Neural cell (in vitro differentiated cells): Measurements from ENCODE around the gene NMNAT1. TPM values are rescaled to one million over a fixed set of nuclear protein-coding genes. Genes with fewer than 3 reads are reported as not detected.
A peak's percentile ranks its signal among the peaks of the same experiment; 100 is the strongest.

ENCODE experiments used
- H2AFZ ChIP-seq: fragments of 200-600, 300-800 bp; sonication (generic), shearing (Covaris generic); 2 replicates; pipeline ENCODE4 v1.6.0; 2014; ENCODE audit warnings: low read depth, mild to moderate bottlenecking, antibody characterized with exemption, low read length, moderate library complexity
- H3F3A ChIP-seq: fragments of 200-600 bp; shearing (Covaris generic); 2 replicates; pipeline ENCODE4 v1.6.1; 2016; ENCODE audit warnings: mild to moderate bottlenecking, moderate library complexity, mixed read lengths, antibody characterized with exemption, low read length; ENCODE audit not compliant: insufficient read depth, poor library complexity, severe bottlenecking
- H3K27ac ChIP-seq: fragments of 200-600, 300-800 bp; sonication (generic), shearing (Covaris generic); 2 replicates; pipeline ENCODE4 v1.5.1; 2014; ENCODE audit warnings: mild to moderate bottlenecking, low read length, moderate library complexity
- H3K27me3 ChIP-seq: fragments of 300-800, 200-600 bp; sonication (generic), shearing (Covaris generic); 2 replicates; pipeline ENCODE4 v1.6.0; 2014; ENCODE audit warnings: mild to moderate bottlenecking, low read depth, low read length, moderate library complexity; ENCODE audit not compliant: insufficient read depth
- H3K36me3 ChIP-seq: fragments of 300-800, 200-600 bp; sonication (generic), shearing (Covaris generic); 2 replicates; pipeline ENCODE4 v1.5.1; 2014; ENCODE audit warnings: mild to moderate bottlenecking, antibody characterized with exemption, low read length, moderate library complexity; ENCODE audit not compliant: insufficient read depth
- H3K4me2 ChIP-seq: fragments of 300-800, 200-600 bp; sonication (generic), shearing (Covaris generic); 2 replicates; pipeline ENCODE4 v1.6.0; 2014; ENCODE audit warnings: mild to moderate bottlenecking, low read length
- H3K4me3 ChIP-seq: fragments of 300-800, 200-600 bp; sonication (generic), shearing (Covaris generic); 2 replicates; pipeline ENCODE4 v1.5.1; 2014; ENCODE audit warnings: mild to moderate bottlenecking, low read length, moderate library complexity
- H3K79me2 ChIP-seq: fragments of 200-600 bp; shearing (Covaris generic); replicated peaks from 2 replicates; pipeline ENCODE4 v1.6.0; 2014; ENCODE audit warnings: mild to moderate bottlenecking, low read length, moderate library complexity; ENCODE audit not compliant: insufficient read depth
- H3K9ac ChIP-seq: fragments of 300-800, 200-600 bp; sonication (generic), shearing (Covaris generic); 2 replicates; pipeline ENCODE4 v1.6.1; 2016; ENCODE audit warnings: mild to moderate bottlenecking, low read length, mixed read lengths
- H3K9me2 ChIP-seq: fragments of 200-600 bp; shearing (Covaris generic); 2 replicates; pipeline ENCODE4 v1.6.1; 2016; ENCODE audit warnings: mild to moderate bottlenecking, low read length, mixed read lengths; ENCODE audit not compliant: insufficient read depth
- H3K9me3 ChIP-seq: fragments of 200-600, 300-800 bp; sonication (generic), shearing (Covaris generic); 2 replicates; pipeline ENCODE4 v1.6.1; 2016; ENCODE audit warnings: mild to moderate bottlenecking, mixed run types, low read length, moderate library complexity, mixed read lengths
- H4K20me1 ChIP-seq: fragments of 200-600 bp; shearing (Covaris generic); 2 replicates; pipeline ENCODE4 v1.6.1; 2016; ENCODE audit warnings: mild to moderate bottlenecking, mixed run types; ENCODE audit not compliant: insufficient read depth
- EZH2 ChIP-seq: fragments of 200-600, 300-800 bp; shearing (Covaris generic), sonication (generic); IDR thresholded peaks from 2 replicates; pipeline ENCODE4 v1.6.1; 2014; ENCODE audit warnings: antibody characterized with exemption, low read length, borderline replicate concordance, mild to moderate bottlenecking; ENCODE audit not compliant: insufficient read depth, poor library complexity, severe bottlenecking
- MXI1 ChIP-seq: fragments of 450-650 bp; conservative IDR thresholded peaks from 2 replicates; pipeline ENCODE4 v1.6.1; 2014; ENCODE audit warnings: antibody characterized with exemption, mild to moderate bottlenecking; ENCODE audit not compliant: poor library complexity, severe bottlenecking
- POLR2AphosphoS5 ChIP-seq: IDR thresholded peaks from 2 replicates; pipeline ENCODE4 v1.6.1; 2012
- RAD21 ChIP-seq: fragments of 450-650 bp; conservative IDR thresholded peaks from 2 replicates; pipeline ENCODE4 v1.6.1; 2014; ENCODE audit warnings: antibody characterized with exemption, mild to moderate bottlenecking, moderate library complexity
- SMC3 ChIP-seq: fragments of 450-650 bp; conservative IDR thresholded peaks from 2 replicates; pipeline ENCODE4 v1.6.1; 2014; ENCODE audit warnings: antibody characterized with exemption, mild to moderate bottlenecking, moderate library complexity; ENCODE audit not compliant: poor library complexity
- TAF1 ChIP-seq: IDR thresholded peaks from 2 replicates; pipeline ENCODE4 v1.6.1; 2012; ENCODE audit warnings: low read depth
- polyA plus RNA-seq: library from polyadenylated mRNA; depleted of rRNA; stranded (reverse); fragments of >200 nt; gene quantifications from 2 replicates; pipeline ENCODE4 v1.2.3, GENCODE V29; 2014
- TF ChIP-seq, protein P1 (sequence below): fragments of 450-650 bp; IDR thresholded peaks from 2 replicates; pipeline ENCODE4 v1.5.1; 2014; ENCODE audit warnings: antibody characterized with exemption, mild to moderate bottlenecking, moderate library complexity; ENCODE audit not compliant: poor library complexity, severe bottlenecking

Gene NMNAT1
- polyA plus RNA-seq, 1 donor from 2014 or later: 4.9 TPM

DNA sequence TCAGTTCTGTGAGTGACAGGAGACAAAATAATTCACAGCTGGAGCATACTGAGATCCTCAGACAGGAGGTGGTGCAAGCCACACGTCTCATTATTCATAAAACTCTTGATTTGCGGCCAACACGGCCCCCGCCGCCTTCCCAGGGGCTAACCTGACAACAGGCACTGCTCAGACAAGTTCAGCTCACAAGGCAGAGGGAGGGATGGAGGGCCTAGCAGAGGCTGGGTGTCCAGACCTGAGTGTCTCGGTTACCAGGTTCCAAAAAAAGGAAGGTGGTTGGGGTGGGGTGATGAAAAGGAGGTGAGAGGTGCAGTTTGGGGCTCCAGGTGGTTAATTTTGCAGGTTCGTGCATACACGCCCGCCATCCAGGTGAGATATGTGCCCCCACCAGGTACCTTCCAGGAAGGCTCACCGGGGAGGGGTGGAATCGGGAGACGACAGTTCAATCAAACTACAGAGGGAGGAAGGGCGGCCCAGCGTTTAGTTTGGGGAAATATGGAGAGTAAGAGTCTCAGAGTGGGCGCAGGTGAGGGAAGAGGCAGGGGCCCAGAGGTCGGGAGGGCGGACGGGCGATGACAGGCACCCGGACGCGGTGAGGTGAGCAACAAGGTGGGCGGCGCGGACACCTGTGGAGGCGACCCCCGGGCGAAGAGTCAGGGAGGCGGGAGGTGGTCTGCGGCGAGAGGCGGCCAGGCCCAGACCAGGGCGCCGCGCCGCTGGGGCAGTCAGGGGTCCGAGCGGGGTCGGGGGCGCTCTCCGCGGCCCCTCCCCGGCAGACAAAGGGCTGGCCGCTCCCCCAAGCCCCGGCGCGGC lies 33.8 kb upstream of the NMNAT1 start:
- Histone ChIP-seq H4K20me1 (no peaks in the 10 kb centered on the region), H3K79me2 (peaks cover 18% of the 10 kb centered on the region), H3F3A (no peaks in the 10 kb centered on the region), H3K27ac (peak overlapping the region; percentile 39), H3K9me2 (no peaks in the 10 kb centered on the region), H3K4me2 (peak overlapping the region; percentile 89), H3K9ac (peak overlapping the region; percentile 78), H2AFZ (peak overlapping the region; percentile 51), H3K9me3 (no peaks in the 10 kb centered on the region), H3K27me3 (no peaks in the 10 kb centered on the region), H3K36me3 (no peaks in the 10 kb centered on the region), H3K4me3 (peak overlapping the region; percentile 93)
- TF ChIP-seq SMC3: no peak
- no peak for TF ChIP-seq RAD21
- TF ChIP-seq TAF1: no peak
- no peak for TF ChIP-seq MXI1
- TF ChIP-seq, protein P1, sequence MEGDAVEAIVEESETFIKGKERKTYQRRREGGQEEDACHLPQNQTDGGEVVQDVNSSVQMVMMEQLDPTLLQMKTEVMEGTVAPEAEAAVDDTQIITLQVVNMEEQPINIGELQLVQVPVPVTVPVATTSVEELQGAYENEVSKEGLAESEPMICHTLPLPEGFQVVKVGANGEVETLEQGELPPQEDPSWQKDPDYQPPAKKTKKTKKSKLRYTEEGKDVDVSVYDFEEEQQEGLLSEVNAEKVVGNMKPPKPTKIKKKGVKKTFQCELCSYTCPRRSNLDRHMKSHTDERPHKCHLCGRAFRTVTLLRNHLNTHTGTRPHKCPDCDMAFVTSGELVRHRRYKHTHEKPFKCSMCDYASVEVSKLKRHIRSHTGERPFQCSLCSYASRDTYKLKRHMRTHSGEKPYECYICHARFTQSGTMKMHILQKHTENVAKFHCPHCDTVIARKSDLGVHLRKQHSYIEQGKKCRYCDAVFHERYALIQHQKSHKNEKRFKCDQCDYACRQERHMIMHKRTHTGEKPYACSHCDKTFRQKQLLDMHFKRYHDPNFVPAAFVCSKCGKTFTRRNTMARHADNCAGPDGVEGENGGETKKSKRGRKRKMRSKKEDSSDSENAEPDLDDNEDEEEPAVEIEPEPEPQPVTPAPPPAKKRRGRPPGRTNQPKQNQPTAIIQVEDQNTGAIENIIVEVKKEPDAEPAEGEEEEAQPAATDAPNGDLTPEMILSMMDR: no peak
- TF ChIP-seq POLR2AphosphoS5: no peak

DNA sequence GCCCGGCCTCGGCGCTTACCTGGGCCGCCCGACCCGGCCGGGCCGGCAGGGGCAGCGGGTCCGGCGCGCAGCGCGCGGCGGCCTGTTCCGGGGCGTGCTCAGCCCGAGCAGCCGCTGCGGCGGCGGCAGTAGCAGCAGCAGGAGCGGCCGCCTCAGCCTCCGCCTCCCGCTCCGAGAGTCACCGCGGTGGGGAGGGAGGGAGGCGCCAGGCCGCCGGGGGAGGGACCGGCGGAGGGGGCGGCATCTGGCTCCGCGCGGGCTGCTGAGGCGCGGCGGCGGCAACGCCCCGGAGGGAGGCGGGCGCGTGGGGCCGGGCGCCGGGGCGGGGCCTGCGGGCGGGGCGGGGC lies 33.2 kb upstream of the NMNAT1 start, which contains the start of gene CTNNBIP1:
CTNNBIP1 (minus strand) TSS at position 194 of the 347 bp plus-strand sequence. CDS start 38,205 bp downstream, outside the sequence.
- no peaks in the 10 kb centered on the region for H3K9me3 ChIP-seq
- no peaks in the 10 kb centered on the region for H3K27me3 ChIP-seq
- H3K36me3 ChIP-seq: no peaks in the 10 kb centered on the region
- peaks cover 14% of the 10 kb centered on the region for H3K79me2 ChIP-seq
- H2AFZ ChIP-seq: peak within 1 kb of the TSS; percentile 88
- H3K9me2 ChIP-seq: no peaks in the 10 kb centered on the region
- peak within 1 kb of the TSS; percentile 93 for H3K4me3 ChIP-seq
- no peaks in the 10 kb centered on the region for H4K20me1 ChIP-seq
- H3K4me2 ChIP-seq: peak within 1 kb of the TSS; percentile 98
- H3K9ac ChIP-seq: peak within 1 kb of the TSS; percentile 78
- no peaks in the 10 kb centered on the region for H3F3A ChIP-seq
- peak within 1 kb of the TSS; percentile 87 for H3K27ac ChIP-seq
- TF ChIP-seq EZH2: no peak
- TF ChIP-seq TAF1: peak; percentile 7

DNA sequence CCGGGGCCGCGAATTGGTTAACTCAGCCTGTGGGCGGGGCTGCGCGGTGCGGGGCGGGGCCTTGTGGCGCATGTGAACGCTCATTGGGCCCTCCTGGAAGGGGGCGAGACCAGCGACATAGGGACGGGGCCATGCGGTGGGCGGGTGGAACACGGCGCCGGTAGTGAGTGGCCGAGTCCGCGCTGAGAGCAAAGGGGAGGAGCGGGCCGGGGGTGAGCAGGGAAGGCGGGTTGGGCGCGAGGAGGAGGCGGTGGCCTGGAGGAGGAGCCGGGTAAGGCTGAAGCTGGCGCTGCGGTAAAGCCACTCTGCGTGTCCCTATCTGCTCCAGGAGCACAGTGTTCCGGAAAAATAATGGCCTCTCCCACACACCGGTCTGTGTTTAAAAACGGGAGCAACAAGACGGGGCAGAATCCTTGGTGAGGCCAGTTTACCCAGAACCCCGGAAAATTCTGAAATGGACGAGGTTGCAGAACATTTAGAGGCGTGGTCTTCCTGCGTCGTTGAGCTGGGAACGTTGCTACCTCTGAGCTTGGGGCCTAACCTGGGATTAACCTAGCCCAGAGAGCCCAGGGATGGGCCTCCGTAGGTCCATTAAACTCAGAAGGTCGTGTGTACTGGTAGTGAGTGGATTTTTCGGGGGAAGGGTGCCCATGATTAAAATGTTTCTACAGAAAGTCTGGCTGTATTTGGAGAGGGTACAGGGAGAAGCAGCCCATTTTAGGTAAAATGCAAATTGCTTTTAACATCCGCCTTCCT lies 32.7 kb upstream of the NMNAT1 start:
- H3K4me3 ChIP-seq: peak overlapping the region; percentile 84
- no peaks in the 10 kb centered on the region for H4K20me1 ChIP-seq
- peak overlapping the region; percentile 88 for H2AFZ ChIP-seq
- no peaks in the 10 kb centered on the region for H3K9me3 ChIP-seq
- no peaks in the 10 kb centered on the region for H3K36me3 ChIP-seq
- no peaks in the 10 kb centered on the region for H3K27me3 ChIP-seq
- peak; percentile 44 for TF ChIP-seq RAD21
- TF ChIP-seq EZH2: no peak
- TF ChIP-seq MXI1: peak; percentile 71
- peak; percentile 89 for TF ChIP-seq POLR2AphosphoS5
- peak; percentile 51 for TF ChIP-seq TAF1
- TF ChIP-seq SMC3: peak; percentile 26
- H3K27ac ChIP-seq: peak overlapping the region; percentile 87
- peak overlapping the region; percentile 98 for H3K4me2 ChIP-seq
- H3K79me2 ChIP-seq: peaks cover 13% of the 10 kb centered on the region
- peak overlapping the region; percentile 76 for H3K9ac ChIP-seq
- H3F3A ChIP-seq: no peaks in the 10 kb centered on the region
- no peaks in the 10 kb centered on the region for H3K9me2 ChIP-seq
